PC-3 (cell line): ENCODE results near the gene TMPRSS7.

Source experiments
- CTCF ChIP-seq: fragments of 300-600 bp; sonication (generic); conservative IDR thresholded peaks from 2 replicates; pipeline ENCODE4 v1.5.1; 2017; ENCODE audit warnings: antibody characterized with exemption, low read depth, mild to moderate bottlenecking, low read length
- EZH2phosphoT487 ChIP-seq: fragments of 300-600 bp; sonication (generic); IDR thresholded peaks from 2 replicates; pipeline ENCODE4 v1.6.1; 2018; ENCODE audit warnings: mild to moderate bottlenecking, antibody characterized with exemption, low read length, borderline replicate concordance

GRCh38 chr3:112084980-112085705, 50.6 kb downstream of the TMPRSS7 start:
- no peak for TF ChIP-seq CTCF
- TF ChIP-seq EZH2phosphoT487: no peak
